K562 (cell line): ENCODE measurements around the gene RMC1. TPM values are rescaled to one million over a fixed set of nuclear protein-coding genes. Genes with fewer than 3 reads are reported as not detected.

Source experiments
- BCOR ChIP-seq: fragments of 450-650 bp; IDR thresholded peaks from 2 replicates; pipeline ENCODE4 v1.6.1; 2016
- DNMT1 ChIP-seq: fragments of 450-650 bp; IDR thresholded peaks from 2 replicates; pipeline ENCODE4 v1.6.1; 2016; ENCODE audit warnings: antibody characterized with exemption, mild to moderate bottlenecking
- FIP1L1 ChIP-seq: fragments of 200-400 bp; formaldehyde crosslinking; IDR thresholded peaks from 2 replicates; pipeline ENCODE4 v1.6.1; 2018; ENCODE audit warnings: mild to moderate bottlenecking, low read depth, low read length; ENCODE audit not compliant: poor library complexity, severe bottlenecking
- HNRNPUL1 ChIP-seq: fragments of 200-400 bp; formaldehyde crosslinking; IDR thresholded peaks from 2 replicates; pipeline ENCODE4 v1.6.1; 2017; ENCODE audit warnings: low read length
- MTA2 ChIP-seq: fragments of 450-650 bp; IDR thresholded peaks from 2 replicates; pipeline ENCODE4 v1.6.1; 2016; ENCODE audit warnings: low read depth
- NEUROD1 ChIP-seq: fragments of 150-350 bp; IDR thresholded peaks from 2 replicates; pipeline ENCODE4 v1.6.1; 2014; ENCODE audit warnings: borderline replicate concordance, low read length, low read depth; ENCODE audit not compliant: partially characterized antibody
- NFE2 ChIP-seq: IDR thresholded peaks from 2 replicates; pipeline ENCODE4 v1.6.1; 2014; ENCODE audit warnings: antibody characterized with exemption, low read depth
- POU5F1 ChIP-seq: fragments of 150-350 bp; IDR thresholded peaks from 2 replicates; pipeline ENCODE4 v1.6.1; 2014; ENCODE audit warnings: borderline replicate concordance, low read length, low read depth, mild to moderate bottlenecking; ENCODE audit not compliant: partially characterized antibody
- TAF15 ChIP-seq: fragments of 200-400 bp; formaldehyde crosslinking; IDR thresholded peaks from 2 replicates; pipeline ENCODE4 v1.6.1; 2017; ENCODE audit warnings: mild to moderate bottlenecking, low read depth, low read length, moderate library complexity
- TGIF2 ChIP-seq: sonication (generic); formaldehyde crosslinking; IDR thresholded peaks from 2 replicates; pipeline ENCODE4 v1.8.1; 2022; ENCODE audit warnings: mild to moderate bottlenecking, missing genetic modification reagents, moderate library complexity
- ZFPM2 ChIP-seq: fragments of 250-450 bp; sonication (Bioruptor Pico); IDR thresholded peaks from 2 replicates; pipeline ENCODE4 v1.5.1; 2022; ENCODE audit warnings: mild to moderate bottlenecking
- ZNF197 ChIP-seq: fragments of 200-800 bp; sonication (Bioruptor generic); IDR thresholded peaks from 2 replicates; pipeline ENCODE4 v1.6.1; 2016; ENCODE audit warnings: low read depth, missing genetic modification characterization, missing compliant biosample characterization
- ZNF445 ChIP-seq: fragments of 250-450 bp; sonication (Bioruptor Pico); IDR thresholded peaks from 2 replicates; pipeline ENCODE4 v1.4.0; 2020; ENCODE audit warnings: low read depth, mild to moderate bottlenecking, moderate library complexity
- ZNF707 ChIP-seq: fragments of 250-450 bp; sonication (Bioruptor Pico); conservative IDR thresholded peaks from 2 replicates; pipeline ENCODE4 v1.8.0; 2022; ENCODE audit warnings: inconsistent platforms, mild to moderate bottlenecking, moderate library complexity
- ZNF77 ChIP-seq: fragments of 250-450 bp; sonication (Bioruptor Pico); IDR thresholded peaks from 2 replicates; pipeline ENCODE4 v1.5.0; 2020
- polyA plus RNA-seq, 8 experiments: library from polyadenylated mRNA; depleted of rRNA in 4 of 8; stranded (reverse) in 5 of 8; unstranded in 3 of 8; fragments of >200 nt; fragmentation: Nextera tagmentation in 2 of 8; fragmentation: Illumina TruSeq in 1 of 8; extraction: Ambion mirVana in 2 of 8; extraction: Trizol in 1 of 8; gene quantifications; 2 replicates each; pipeline versions ENCODE4 v1.2.1 to v1.2.3, GENCODE V29; 2011 to 2014; ENCODE audit warnings: inconsistent platforms in 1 of 8, missing spikeins in 1 of 8
- total RNA-seq, 7 experiments: library from RNA; depleted of rRNA in 6 of 7; stranded (reverse); fragments of >200 nt in 6 of 7; fragmentation: Illumina TruSeq in 2 of 7; extraction: Trizol in 2 of 7; gene quantifications; 2 replicates each; pipeline versions ENCODE4 v1.2.1 to v1.2.3, GENCODE V29; 2011 to 2021; ENCODE audit warnings: low replicate concordance in 1 of 7
- TF ChIP-seq, protein P1 (sequence below), 2 experiments: fragments of 450-650 bp in 1 of 2; IDR thresholded peaks; 2 replicates each; pipeline ENCODE4 v1.6.1; 2011 to 2017; ENCODE audit warnings: low read depth in 2 of 2, antibody characterized with exemption in 1 of 2, borderline replicate concordance in 1 of 2, low read length in 1 of 2, mild to moderate bottlenecking in 1 of 2, mixed read lengths in 1 of 2; ENCODE audit not compliant: control insufficient read depth in 1 of 2
- TF ChIP-seq, protein P2 (sequence below): IDR thresholded peaks from 2 replicates; pipeline ENCODE4 v1.6.1; 2014; ENCODE audit warnings: antibody characterized with exemption
- TF ChIP-seq, protein P3 (sequence below): IDR thresholded peaks from 2 replicates; pipeline ENCODE4 v1.6.1; 2011; ENCODE audit warnings: borderline replicate concordance, low read depth, mild to moderate bottlenecking, moderate library complexity, low read length; ENCODE audit not compliant: insufficient read depth, poor library complexity, severe bottlenecking
- TF ChIP-seq, protein P4 (sequence below): sonication (generic); formaldehyde crosslinking; IDR thresholded peaks from 2 replicates; pipeline ENCODE4 v1.8.0; 2022; ENCODE audit warnings: mild to moderate bottlenecking, low read depth, missing genetic modification reagents

RMC1 gene
- total and polyA plus RNA-seq, 9 of the 15 experiments (the other 6 are each of a cell fraction or from before 2014, with no cell fraction given), result 7.5 to 42.4 (median 35.5) TPM

DNA sequence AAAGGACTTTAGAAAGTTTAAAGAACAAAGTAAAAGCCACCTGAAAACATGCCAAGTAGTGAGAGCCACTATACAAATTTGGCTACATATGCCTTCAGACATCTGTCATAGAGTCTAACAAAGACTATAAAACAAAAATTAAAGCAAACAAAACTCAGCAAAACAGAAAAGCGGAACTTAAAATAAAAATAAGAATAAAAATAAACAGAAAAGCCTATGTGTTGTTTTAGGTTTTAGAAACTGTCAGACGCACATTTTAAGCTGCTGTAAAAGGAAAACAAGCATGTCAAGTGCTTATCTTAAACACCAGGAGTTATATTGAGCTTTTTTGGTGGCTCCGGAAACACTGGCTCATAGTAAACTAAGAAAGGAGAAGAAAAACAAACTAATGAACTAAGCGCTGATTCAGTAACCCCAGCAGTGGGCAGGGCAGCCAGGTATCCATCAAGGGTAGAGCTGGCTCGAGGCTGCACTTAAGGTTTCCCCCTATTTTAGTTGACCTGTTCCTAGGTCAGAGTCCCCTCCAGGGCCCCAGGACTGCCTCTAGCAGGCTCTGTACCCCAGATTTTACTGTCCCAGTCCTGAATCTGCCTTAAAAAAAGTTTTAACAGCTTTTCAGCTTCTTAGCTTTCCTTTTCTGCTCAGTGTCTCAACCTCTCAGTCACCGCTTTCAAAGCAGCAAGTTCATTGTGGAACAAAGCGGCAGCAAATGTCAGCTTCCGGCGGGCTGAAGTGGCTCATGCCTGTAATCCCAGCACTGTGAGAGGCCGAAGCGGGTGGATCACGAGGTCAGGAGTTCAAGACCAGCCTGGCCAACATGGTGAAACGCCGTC lies 15.4 kb upstream of the RMC1 start (continued):
- TF ChIP-seq, protein P1, sequence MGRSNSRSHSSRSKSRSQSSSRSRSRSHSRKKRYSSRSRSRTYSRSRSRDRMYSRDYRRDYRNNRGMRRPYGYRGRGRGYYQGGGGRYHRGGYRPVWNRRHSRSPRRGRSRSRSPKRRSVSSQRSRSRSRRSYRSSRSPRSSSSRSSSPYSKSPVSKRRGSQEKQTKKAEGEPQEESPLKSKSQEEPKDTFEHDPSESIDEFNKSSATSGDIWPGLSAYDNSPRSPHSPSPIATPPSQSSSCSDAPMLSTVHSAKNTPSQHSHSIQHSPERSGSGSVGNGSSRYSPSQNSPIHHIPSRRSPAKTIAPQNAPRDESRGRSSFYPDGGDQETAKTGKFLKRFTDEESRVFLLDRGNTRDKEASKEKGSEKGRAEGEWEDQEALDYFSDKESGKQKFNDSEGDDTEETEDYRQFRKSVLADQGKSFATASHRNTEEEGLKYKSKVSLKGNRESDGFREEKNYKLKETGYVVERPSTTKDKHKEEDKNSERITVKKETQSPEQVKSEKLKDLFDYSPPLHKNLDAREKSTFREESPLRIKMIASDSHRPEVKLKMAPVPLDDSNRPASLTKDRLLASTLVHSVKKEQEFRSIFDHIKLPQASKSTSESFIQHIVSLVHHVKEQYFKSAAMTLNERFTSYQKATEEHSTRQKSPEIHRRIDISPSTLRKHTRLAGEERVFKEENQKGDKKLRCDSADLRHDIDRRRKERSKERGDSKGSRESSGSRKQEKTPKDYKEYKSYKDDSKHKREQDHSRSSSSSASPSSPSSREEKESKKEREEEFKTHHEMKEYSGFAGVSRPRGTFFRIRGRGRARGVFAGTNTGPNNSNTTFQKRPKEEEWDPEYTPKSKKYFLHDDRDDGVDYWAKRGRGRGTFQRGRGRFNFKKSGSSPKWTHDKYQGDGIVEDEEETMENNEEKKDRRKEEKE (IDR thresholded peaks at IDR 0.05; ENCODE audit: borderline replicate concordance in 1 of 2, control insufficient read depth in 1 of 2, low read depth in 2 of 2, low read length in 1 of 2), result no peak
- no peak for TF ChIP-seq ZNF197 (CRISPR knock-in tag)
- no peak for TF ChIP-seq DNMT1
- TF ChIP-seq, protein P2, sequence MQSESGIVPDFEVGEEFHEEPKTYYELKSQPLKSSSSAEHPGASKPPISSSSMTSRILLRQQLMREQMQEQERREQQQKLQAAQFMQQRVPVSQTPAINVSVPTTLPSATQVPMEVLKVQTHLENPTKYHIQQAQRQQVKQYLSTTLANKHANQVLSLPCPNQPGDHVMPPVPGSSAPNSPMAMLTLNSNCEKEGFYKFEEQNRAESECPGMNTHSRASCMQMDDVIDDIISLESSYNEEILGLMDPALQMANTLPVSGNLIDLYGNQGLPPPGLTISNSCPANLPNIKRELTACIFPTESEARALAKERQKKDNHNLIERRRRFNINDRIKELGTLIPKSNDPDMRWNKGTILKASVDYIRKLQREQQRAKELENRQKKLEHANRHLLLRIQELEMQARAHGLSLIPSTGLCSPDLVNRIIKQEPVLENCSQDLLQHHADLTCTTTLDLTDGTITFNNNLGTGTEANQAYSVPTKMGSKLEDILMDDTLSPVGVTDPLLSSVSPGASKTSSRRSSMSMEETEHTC, result no peak
- no peak for TF ChIP-seq ZNF77 (CRISPR knock-in tag)
- TF ChIP-seq BCOR, result peak; percentile 39; the same call in 1 of the 2 replicates
- no peak for TF ChIP-seq ZNF445 (CRISPR knock-in tag)
- no peak for TF ChIP-seq NEUROD1
- TF ChIP-seq NFE2, result no peak
- TF ChIP-seq ZFPM2, result no peak
- TF ChIP-seq TGIF2, result no peak
- TF ChIP-seq TAF15, result no peak
- TF ChIP-seq, protein P3, sequence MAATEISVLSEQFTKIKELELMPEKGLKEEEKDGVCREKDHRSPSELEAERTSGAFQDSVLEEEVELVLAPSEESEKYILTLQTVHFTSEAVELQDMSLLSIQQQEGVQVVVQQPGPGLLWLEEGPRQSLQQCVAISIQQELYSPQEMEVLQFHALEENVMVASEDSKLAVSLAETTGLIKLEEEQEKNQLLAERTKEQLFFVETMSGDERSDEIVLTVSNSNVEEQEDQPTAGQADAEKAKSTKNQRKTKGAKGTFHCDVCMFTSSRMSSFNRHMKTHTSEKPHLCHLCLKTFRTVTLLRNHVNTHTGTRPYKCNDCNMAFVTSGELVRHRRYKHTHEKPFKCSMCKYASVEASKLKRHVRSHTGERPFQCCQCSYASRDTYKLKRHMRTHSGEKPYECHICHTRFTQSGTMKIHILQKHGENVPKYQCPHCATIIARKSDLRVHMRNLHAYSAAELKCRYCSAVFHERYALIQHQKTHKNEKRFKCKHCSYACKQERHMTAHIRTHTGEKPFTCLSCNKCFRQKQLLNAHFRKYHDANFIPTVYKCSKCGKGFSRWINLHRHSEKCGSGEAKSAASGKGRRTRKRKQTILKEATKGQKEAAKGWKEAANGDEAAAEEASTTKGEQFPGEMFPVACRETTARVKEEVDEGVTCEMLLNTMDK, result no peak
- no peak for TF ChIP-seq ZNF707 (CRISPR knock-in tag)
- TF ChIP-seq, protein P4, sequence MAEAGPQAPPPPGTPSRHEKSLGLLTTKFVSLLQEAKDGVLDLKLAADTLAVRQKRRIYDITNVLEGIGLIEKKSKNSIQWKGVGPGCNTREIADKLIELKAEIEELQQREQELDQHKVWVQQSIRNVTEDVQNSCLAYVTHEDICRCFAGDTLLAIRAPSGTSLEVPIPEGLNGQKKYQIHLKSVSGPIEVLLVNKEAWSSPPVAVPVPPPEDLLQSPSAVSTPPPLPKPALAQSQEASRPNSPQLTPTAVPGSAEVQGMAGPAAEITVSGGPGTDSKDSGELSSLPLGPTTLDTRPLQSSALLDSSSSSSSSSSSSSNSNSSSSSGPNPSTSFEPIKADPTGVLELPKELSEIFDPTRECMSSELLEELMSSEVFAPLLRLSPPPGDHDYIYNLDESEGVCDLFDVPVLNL (CRISPR knock-in tag), result no peak
- peak; percentile 69 for TF ChIP-seq MTA2
- TF ChIP-seq HNRNPUL1, result no peak
- TF ChIP-seq POU5F1, result no peak
- TF ChIP-seq FIP1L1, result no peak
